ENCODE measurements around the gene SMAD3.

DNA sequence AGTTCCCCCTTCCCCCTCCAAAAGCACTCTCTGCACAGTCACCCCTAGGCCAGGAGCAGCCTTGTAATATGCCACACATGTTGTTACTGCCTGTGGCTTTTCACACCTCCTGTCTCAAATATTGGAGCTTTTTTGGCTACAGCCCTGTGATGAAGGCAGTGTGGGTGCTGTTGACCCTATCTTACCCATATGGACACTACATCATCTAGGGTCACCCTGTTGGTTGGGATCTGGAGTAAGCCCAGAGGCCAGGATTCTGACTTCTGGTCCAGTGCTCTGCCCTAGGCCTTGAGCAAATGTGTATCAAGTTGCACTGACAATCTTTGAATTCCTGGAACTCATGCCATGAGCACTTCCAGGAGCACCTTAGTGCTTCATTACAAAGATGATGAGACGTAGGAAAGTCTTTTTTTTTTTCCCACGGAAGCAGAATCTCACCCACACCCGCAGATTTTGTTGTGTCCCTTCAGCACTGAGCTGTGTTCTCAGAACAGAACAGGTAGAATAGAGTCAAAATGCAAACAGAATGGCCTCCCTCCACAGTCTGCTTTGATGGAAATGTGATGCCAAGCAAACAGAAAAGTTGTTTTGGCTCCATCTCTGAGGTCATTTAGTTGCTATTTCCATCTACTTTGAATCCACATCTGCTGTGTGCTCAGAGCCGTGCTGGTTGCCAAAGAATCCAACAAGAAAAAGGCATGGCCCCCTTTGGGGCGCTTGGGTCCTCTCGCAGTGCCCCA lies 49.6 kb downstream of the SMAD3 start:
- TF ChIP-seq EZH2 (IDR thresholded peaks at IDR 0.05; ENCODE audit: borderline replicate concordance, low read length), result no peak
- TF ChIP-seq, protein P1, sequence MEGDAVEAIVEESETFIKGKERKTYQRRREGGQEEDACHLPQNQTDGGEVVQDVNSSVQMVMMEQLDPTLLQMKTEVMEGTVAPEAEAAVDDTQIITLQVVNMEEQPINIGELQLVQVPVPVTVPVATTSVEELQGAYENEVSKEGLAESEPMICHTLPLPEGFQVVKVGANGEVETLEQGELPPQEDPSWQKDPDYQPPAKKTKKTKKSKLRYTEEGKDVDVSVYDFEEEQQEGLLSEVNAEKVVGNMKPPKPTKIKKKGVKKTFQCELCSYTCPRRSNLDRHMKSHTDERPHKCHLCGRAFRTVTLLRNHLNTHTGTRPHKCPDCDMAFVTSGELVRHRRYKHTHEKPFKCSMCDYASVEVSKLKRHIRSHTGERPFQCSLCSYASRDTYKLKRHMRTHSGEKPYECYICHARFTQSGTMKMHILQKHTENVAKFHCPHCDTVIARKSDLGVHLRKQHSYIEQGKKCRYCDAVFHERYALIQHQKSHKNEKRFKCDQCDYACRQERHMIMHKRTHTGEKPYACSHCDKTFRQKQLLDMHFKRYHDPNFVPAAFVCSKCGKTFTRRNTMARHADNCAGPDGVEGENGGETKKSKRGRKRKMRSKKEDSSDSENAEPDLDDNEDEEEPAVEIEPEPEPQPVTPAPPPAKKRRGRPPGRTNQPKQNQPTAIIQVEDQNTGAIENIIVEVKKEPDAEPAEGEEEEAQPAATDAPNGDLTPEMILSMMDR (conservative IDR thresholded peaks at IDR 0.05 in 1 of 2, IDR thresholded peaks at IDR 0.05 in 1 of 2; ENCODE audit: extremely low read depth in 1 of 2, insufficient read depth in 1 of 2, low read depth in 1 of 2, low read length in 2 of 2), result no peak
